Central memory CD8-positive, alpha-beta T cell (primary cell): ENCODE measurements around the gene DNLZ.

Source experiments
- ATAC-seq: fragments of 150-1000 bp; cut with Tn5 transposase; replicated peaks from 2 replicates; pipeline ENCODE4 v1.10.0; 2022; ENCODE audit warnings: mild to moderate bottlenecking, moderate FRiP score, moderate number of reproducible peaks; ENCODE audit not compliant: poor library complexity, severe bottlenecking; ENCODE audit errors: extremely low read depth
- DNase-seq, 2 donors: peaks; one replicate each; pipeline ENCODE4 v3.0.0; 2021; ENCODE audit warnings: low spot score in 2 of 2
- H3K27ac Mint-ChIP-seq: one replicate; pipeline ENCODE4 v1.8.0; 2022; ENCODE audit warnings: low read depth, mild to moderate bottlenecking, moderate library complexity, mixed read lengths
- H3K27me3 Mint-ChIP-seq: one replicate; pipeline ENCODE4 v1.8.0; 2022; ENCODE audit warnings: mixed read lengths
- H3K36me3 Mint-ChIP-seq: one replicate; pipeline ENCODE4 v1.8.0; 2022; ENCODE audit warnings: mild to moderate bottlenecking, moderate library complexity, mixed read lengths; ENCODE audit not compliant: insufficient read depth
- H3K4me1 Mint-ChIP-seq: one replicate; pipeline ENCODE4 v1.8.0; 2022; ENCODE audit warnings: mixed read lengths
- H3K4me3 Mint-ChIP-seq: one replicate; pipeline ENCODE4 v1.8.0; 2022; ENCODE audit warnings: mild to moderate bottlenecking, moderate library complexity, mixed read lengths
- H3K9me3 Mint-ChIP-seq: one replicate; pipeline ENCODE4 v1.8.0; 2022; ENCODE audit warnings: mixed read lengths

The DNLZ gene

DNA sequence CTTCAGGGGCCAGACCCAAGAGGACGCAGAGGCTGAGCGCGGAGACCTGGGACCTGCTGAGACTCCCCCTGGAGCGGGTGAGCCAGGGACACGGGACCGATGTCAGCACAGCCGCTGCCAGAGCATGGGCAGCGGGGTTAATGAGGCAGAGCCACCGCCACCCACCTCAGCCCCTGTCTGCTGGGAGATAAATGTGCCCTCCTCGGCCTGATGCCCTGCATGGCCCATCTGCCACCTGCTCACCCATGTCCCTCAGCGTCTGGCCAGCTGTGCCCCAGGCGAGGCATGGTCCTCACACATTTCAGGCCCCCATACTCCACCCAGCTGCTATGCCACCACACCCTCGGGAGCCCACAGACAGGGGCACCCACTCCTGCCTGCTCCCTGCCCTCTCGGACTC is 14.9 kb downstream of the DNLZ start:
- H3K4me3 Mint-ChIP-seq: no peak overlapping the region
- H3K9me3 Mint-ChIP-seq: no peaks in the 10 kb centered on the region
- DNase-seq: no peak
- no peaks in the 10 kb centered on the region for H3K4me1 Mint-ChIP-seq
- H3K27ac Mint-ChIP-seq: no peak overlapping the region
- H3K27me3 Mint-ChIP-seq: no peaks in the 10 kb centered on the region
- H3K36me3 Mint-ChIP-seq: no peaks in the 10 kb centered on the region
- no peak for ATAC-seq

DNA sequence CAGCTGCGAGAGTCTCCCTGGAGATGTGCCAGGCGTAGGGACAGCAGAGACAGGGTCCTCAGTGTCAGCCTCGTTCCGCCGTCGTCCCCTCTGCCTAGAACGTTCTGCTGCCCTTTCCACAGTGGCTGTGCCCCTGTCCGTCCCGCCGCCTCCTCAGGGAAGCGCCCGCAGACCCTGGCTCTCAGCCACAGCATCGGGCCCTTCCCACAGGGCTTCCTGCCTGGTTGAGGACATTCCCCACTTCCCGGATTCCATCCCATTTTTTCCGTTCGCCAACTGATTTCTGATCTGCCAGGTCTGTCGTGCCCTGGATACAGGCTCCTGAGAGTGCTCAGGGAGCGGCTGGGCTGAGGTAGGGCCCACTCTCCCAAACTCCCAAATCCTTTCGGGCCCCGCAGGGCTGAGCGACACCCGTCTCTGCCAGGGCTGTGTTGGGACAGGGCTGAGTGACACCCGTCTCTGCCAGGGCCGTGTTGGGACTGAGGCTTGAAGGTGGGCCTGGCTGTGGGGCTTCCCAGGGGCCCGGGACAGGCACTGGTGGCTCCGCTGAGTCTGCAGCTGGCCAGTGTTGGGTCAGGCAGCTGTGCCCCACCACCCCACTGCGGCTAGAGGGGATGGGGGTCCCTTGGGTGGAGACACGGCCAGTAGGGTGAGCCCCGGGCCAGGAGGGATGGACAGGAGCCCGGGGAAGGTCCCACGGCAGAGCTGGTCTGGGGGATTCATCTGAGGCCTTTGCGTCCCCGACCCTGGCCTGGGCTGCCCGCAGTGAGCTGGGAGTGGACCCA is 15.9 kb downstream of the DNLZ start:
- Mint-ChIP-seq H3K4me1 (no peaks in the 10 kb centered on the region), H3K27ac (no peak overlapping the region), H3K36me3 (no peaks in the 10 kb centered on the region), H3K27me3 (no peaks in the 10 kb centered on the region), H3K4me3 (no peak overlapping the region), H3K9me3 (no peaks in the 10 kb centered on the region)
- DNase-seq: no peak
- ATAC-seq: no peak

DNA sequence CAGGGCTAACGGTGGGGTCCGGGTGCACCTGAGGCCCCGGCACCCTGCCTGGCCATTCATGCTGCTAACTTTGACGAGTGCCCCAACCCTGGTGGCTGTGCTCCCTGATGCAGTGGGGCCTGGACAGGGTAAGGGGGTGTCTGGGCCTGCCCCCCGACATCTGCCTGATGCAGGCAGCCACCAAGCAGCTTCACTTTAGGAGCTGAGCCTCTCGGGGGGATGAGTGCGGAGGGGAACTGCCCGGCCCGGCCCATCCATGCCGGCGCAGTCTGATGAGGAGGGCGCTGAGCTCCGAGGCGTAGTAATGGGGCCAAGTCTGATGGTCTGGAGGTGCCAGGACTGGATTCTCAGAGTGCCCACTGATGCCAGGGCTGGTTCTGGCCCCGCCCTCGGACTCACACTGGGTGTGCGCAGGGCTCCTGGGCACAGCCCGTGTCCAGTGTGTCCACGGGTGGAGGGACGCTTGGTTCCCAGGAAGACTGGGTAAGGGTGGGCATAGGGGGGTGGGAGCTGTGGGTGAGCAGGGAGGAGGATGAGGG is 16.5 kb downstream of the DNLZ start:
- Mint-ChIP-seq H3K36me3 (no peaks in the 10 kb centered on the region), H3K27me3 (no peaks in the 10 kb centered on the region), H3K4me1 (no peaks in the 10 kb centered on the region), H3K9me3 (no peaks in the 10 kb centered on the region), H3K27ac (no peak overlapping the region), H3K4me3 (no peak overlapping the region)
- ATAC-seq: no peak
- no peak for DNase-seq

DNA sequence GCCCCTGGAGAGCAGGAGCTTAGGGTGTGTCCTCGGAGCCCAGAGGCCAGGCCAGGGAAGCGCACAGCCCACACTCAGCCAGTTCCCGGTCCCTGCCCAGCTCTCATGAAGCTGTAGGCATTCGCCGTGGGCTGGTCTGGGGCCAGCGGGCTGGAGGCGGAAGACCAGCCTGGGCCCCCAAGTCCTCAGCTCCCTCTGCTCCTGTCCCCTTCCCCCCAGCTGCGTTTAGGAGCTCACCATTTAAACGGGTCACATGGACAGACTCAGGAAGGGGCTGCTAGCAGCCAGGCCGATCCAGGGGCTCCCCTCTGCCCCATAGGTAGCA is 17.4 kb downstream of the DNLZ start:
- Mint-ChIP-seq H3K4me3 (no peak overlapping the region), H3K27me3 (no peaks in the 10 kb centered on the region), H3K36me3 (no peaks in the 10 kb centered on the region), H3K4me1 (no peaks in the 10 kb centered on the region), H3K27ac (no peak overlapping the region), H3K9me3 (no peaks in the 10 kb centered on the region)
- no peak for ATAC-seq
- DNase-seq: no peak

DNA sequence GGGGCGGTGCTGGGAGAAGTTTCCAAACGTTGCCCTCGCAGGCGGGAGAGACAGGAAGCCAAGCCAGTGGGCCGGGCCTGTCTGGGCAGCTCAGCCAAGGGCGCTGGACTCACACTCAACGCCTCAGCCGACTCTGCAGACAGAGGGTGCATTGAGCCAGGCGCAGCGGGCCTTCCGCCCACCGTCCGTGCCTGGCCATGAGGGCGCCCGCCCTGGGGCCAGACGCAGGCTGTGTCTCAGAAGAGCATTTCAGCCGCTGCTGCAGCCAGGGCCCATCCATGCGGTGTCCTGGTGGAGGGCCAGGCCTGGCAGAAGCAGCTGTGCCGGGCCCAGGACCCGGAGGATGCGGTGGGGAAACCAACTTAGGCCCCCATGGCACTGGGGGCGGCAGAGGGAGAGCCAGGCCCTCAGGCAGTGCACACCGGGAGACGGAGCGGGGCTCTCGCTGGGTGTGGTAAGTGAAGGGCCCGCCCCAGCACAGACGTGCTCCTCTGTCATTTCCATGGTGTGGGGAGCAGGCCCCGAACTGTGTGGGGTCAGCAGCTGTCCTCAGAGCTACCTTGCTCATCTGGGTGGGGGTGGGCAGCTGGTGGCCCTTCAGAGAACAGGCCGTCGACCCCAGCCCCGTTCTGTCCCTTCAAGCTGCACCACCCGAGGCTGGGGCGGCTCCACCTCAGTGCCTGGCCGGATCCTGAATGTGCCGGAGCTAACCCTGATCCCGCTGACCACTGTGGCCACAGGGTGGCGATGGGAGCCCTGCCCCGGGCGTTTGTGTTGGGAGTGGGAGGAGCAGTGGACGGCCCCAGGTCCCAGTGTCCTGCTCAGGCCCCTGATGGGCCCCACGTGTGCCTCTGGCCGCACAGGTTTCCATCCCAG is 18.0 kb downstream of the DNLZ start:
- Mint-ChIP-seq H3K27ac (no peak overlapping the region), H3K27me3 (no peaks in the 10 kb centered on the region), H3K4me1 (no peaks in the 10 kb centered on the region), H3K9me3 (no peaks in the 10 kb centered on the region), H3K4me3 (no peak overlapping the region), H3K36me3 (no peaks in the 10 kb centered on the region)
- no peak for DNase-seq
- no peak for ATAC-seq

DNA sequence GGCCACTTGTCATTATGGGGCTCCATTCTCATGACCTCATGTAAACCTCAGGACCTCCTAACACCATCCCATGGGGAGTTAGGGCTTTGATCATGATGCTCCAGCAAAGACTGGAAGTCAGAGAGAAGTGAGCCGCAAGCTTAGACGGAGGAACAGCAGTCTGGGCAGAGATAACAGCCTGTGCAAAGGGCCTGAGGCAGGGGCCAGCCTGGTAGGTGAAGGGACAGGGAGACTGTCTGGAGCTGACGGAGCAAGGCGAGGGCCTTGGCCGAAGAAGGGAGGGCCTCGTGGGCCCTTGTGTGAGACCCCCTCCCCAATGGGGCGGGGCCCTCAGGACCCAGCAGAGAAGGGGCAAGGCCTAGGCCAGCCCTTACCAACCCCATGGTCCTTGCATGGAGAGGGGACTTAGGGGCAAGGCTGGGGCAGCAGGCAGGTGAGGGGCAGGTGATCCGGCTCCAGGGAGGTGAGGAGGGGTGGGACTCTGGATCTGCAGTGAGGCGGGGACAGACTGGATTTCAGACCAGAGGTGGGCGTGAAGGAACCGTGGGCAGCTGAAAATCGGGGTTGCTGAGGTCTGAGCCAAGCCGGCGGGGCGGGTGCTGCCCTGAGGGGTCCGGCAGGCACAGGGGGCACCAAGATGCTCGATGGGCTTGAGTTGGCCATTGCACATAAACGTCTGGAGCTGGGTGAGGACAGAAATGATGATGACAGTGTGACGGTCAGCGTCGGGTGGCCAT is 18.8 kb downstream of the DNLZ start:
- no peak for ATAC-seq
- no peak for DNase-seq

DNA sequence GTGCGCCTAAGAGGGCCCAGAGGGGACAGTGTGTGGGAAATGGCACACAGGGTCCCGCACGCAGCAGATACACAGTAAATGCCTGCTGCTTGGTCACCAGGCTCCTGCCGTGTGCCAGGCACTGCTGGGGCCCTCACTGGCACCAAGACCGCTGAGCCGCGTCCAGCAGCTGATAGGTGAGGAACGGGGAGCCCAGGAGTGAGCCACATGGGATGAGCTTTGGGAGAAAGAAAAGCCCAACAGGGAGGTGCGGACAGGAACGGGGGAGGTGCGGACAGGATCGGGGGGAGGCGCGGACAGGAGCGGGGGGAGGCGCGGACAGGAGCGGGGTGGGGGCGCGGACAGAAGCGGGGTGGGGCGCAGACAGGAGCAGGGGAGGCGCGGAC is 19.7 kb downstream of the DNLZ start:
- H3K27me3 Mint-ChIP-seq: no peaks in the 10 kb centered on the region
- DNase-seq (no peak), ATAC-seq (no peak)
- no peaks in the 10 kb centered on the region for H3K4me1 Mint-ChIP-seq
- H3K27ac Mint-ChIP-seq: no peak overlapping the region
- H3K4me3 Mint-ChIP-seq: no peak overlapping the region
- H3K36me3 Mint-ChIP-seq: no peaks in the 10 kb centered on the region
- no peaks in the 10 kb centered on the region for H3K9me3 Mint-ChIP-seq

More for the DNA sequence above, 18.8 kb downstream of the DNLZ start:
- no peaks in the 10 kb centered on the region for H3K27me3 Mint-ChIP-seq
- no peaks in the 10 kb centered on the region for H3K9me3 Mint-ChIP-seq
- H3K4me3 Mint-ChIP-seq: no peak overlapping the region
- H3K27ac Mint-ChIP-seq: no peak overlapping the region
- no peaks in the 10 kb centered on the region for H3K36me3 Mint-ChIP-seq
- no peaks in the 10 kb centered on the region for H3K4me1 Mint-ChIP-seq

DNA sequence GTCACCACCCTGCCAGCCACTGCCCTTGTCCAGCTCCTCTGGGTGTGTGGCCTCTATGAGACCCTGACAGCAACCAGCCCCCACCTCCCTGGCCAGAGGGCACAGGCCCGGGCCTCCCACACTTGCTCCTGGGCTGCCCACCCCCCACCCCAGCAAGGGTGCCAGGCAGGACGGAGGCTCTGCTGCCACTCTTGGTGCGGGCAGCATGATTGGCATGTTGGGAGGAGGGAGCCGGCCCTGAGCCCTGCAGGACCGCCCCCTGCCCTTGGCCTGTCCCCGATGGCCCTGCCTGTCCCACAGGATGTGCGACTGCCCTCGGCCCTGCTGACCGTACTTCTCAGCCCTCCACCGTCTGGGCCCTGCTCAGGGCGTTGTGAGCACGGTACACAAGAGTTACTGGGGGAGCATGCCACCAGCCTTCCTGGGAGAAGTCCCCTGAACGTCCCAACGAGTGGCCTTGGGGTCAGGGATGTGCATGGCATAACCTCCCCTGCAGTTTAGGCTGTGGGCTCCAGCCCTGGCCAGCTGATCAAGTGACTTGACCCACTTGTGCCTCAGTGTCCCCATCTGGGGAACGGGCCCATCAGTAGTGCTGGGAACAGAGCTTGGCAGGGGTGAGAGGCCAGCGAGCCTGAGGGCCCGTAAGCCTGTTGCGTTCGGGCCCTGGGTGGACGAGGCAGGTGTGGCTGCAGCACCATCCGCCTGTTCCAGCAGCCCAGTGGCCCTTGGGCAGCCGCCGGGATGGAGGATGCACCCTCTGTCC is 20.2 kb downstream of the DNLZ start:
- DNase-seq (no peak), ATAC-seq (no peak)
- Mint-ChIP-seq H3K27me3 (no peaks in the 10 kb centered on the region), H3K4me3 (no peak overlapping the region), H3K36me3 (no peaks in the 10 kb centered on the region), H3K9me3 (no peaks in the 10 kb centered on the region), H3K4me1 (no peaks in the 10 kb centered on the region), H3K27ac (no peak overlapping the region)

DNA sequence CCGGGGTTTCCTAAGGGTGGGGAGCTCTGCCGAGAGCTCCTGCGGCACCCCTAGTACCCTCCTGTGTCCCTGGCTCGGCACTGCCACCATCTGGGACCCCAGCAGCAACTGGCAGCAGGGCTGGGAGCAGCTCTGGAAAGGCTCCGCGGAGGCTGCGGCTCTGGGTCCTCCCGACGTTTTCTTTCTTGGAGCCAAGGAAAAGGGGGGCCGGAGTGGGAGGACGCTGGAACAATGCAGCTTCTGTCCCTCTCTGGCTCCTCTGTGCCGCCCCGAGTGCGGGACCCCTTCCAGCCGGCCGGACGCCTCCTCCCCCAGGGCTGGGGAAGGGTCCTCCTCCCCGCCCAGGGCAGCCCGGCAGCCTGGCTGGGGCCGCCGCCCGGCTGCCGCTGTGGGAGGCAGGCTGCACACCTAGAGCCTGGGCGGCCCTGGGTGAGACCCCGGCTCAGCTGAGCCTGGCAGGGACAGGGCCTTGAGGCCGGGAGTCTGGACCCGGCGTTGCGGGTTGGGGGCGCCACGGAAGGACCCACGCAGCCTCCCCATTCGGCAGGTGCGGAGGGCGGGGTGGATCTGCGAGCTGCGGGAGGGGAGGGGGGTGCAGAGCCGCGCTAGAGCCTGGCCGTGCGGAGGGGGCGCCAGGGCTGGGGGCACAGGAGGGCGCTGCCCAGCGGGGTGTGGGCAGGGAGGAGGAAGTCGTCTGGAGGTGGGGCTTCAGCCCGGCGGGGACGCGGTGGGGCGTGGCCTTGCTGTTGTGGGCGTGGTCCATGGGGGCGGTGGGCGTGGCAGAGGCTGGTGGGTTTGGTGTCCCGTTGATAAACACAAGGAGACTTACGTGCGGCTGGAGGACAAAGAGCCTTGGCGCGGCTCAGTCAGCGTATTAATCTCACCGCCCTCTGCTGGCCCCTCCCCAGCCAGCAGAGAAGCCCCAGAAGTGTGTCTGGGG is 21.1 kb downstream of the DNLZ start:
- Mint-ChIP-seq H3K36me3 (no peaks in the 10 kb centered on the region), H3K4me1 (no peaks in the 10 kb centered on the region), H3K4me3 (no peak overlapping the region), H3K9me3 (no peaks in the 10 kb centered on the region), H3K27me3 (no peaks in the 10 kb centered on the region), H3K27ac (no peak overlapping the region)
- ATAC-seq (peak; percentile 36), DNase-seq (peak; percentile 42 to 45)

DNA sequence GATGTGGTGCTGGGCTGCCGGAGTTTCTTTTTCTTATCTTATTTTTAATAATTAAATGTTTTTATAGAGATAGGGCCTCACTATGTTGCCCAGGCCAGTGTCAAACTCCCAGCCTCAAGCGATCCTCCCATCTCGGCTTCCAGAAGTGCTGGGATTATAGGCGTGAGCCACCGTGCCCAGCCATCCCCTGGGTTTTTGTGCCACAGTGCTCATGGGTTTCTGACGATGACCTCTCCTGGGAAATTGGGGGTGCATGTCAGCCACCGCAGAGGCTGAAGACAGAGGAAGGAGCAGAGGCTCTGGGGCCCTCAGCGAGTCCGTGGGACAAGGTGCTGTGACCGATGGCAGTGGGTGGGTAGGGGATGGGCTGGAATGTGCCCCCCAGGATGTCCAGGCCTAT is 21.8 kb downstream of the DNLZ start:
- no peaks in the 10 kb centered on the region for H3K27me3 Mint-ChIP-seq
- no peaks in the 10 kb centered on the region for H3K4me1 Mint-ChIP-seq
- H3K36me3 Mint-ChIP-seq: peaks cover 2% of the 10 kb centered on the region
- no peak for ATAC-seq
- H3K27ac Mint-ChIP-seq: no peak overlapping the region
- H3K4me3 Mint-ChIP-seq: no peak overlapping the region
- DNase-seq: no peak
- no peaks in the 10 kb centered on the region for H3K9me3 Mint-ChIP-seq

DNA sequence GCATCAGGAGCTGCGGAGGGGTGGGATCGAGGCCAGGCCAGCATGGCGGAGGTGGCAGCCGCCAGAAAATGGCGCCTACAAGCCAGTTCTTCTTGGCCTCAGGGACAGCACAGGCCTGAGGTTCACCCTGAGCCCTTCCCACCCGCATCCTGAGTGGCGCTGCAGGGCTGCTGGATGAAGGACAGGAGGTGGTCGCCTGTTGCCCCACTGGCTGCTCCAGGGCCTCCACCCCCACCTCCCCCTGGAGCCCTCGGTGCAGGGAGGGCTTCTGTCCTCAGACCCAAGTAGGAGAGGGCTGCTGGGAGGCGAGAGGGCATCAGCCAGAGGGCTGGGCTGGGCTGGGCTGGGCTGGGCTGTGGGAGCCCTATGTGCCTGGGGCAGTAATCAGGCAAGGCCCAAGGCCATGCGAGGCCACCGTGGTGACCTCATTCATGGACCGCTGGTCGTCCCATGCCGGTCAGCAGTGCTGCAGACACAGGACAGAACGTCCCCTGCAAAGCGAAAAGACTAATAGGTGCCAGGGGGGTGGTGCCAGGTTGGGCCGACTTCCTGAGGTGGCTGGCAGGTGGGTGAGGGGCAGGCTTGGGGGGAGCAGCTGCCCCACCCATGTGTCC is 22.4 kb downstream of the DNLZ start:
- no peak overlapping the region for H3K27ac Mint-ChIP-seq
- no peaks in the 10 kb centered on the region for H3K27me3 Mint-ChIP-seq
- DNase-seq: no peak
- no peak for ATAC-seq
- peaks cover 2% of the 10 kb centered on the region for H3K36me3 Mint-ChIP-seq
- H3K4me3 Mint-ChIP-seq: no peak overlapping the region
- no peaks in the 10 kb centered on the region for H3K4me1 Mint-ChIP-seq
- H3K9me3 Mint-ChIP-seq: no peaks in the 10 kb centered on the region
